ENCODE results near the gene SULT1A1.
"Not testable (repeated sequence)": the region's sequence is repeated elsewhere in the genome, so short reads cannot be mapped to it uniquely, and the experiment has no call there.

The SULT1A1 gene

GRCh38 chr16:28567292-28567691 lies 42.6 kb downstream of the SULT1A1 start:
- H3K27me3 ChIP-seq (ENCODE audit: insufficient read depth, poor library complexity, severe bottlenecking) = no peaks in the 10 kb centered on the region
- TF ChIP-seq GABPA (IDR thresholded peaks at IDR 0.05; ENCODE audit: low read depth) (no peak), SPI1 (IDR thresholded peaks at IDR 0.05; ENCODE audit: borderline replicate concordance, low read depth) (no peak), POLR2AphosphoS5 (IDR thresholded peaks at IDR 0.05; ENCODE audit: low read depth) (no peak)
- TF ChIP-seq, protein P1, sequence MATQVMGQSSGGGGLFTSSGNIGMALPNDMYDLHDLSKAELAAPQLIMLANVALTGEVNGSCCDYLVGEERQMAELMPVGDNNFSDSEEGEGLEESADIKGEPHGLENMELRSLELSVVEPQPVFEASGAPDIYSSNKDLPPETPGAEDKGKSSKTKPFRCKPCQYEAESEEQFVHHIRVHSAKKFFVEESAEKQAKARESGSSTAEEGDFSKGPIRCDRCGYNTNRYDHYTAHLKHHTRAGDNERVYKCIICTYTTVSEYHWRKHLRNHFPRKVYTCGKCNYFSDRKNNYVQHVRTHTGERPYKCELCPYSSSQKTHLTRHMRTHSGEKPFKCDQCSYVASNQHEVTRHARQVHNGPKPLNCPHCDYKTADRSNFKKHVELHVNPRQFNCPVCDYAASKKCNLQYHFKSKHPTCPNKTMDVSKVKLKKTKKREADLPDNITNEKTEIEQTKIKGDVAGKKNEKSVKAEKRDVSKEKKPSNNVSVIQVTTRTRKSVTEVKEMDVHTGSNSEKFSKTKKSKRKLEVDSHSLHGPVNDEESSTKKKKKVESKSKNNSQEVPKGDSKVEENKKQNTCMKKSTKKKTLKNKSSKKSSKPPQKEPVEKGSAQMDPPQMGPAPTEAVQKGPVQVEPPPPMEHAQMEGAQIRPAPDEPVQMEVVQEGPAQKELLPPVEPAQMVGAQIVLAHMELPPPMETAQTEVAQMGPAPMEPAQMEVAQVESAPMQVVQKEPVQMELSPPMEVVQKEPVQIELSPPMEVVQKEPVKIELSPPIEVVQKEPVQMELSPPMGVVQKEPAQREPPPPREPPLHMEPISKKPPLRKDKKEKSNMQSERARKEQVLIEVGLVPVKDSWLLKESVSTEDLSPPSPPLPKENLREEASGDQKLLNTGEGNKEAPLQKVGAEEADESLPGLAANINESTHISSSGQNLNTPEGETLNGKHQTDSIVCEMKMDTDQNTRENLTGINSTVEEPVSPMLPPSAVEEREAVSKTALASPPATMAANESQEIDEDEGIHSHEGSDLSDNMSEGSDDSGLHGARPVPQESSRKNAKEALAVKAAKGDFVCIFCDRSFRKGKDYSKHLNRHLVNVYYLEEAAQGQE (IDR thresholded peaks at IDR 0.05; ENCODE audit: insufficient replicate concordance, low read depth) = no peak
- TF ChIP-seq, protein P2, sequence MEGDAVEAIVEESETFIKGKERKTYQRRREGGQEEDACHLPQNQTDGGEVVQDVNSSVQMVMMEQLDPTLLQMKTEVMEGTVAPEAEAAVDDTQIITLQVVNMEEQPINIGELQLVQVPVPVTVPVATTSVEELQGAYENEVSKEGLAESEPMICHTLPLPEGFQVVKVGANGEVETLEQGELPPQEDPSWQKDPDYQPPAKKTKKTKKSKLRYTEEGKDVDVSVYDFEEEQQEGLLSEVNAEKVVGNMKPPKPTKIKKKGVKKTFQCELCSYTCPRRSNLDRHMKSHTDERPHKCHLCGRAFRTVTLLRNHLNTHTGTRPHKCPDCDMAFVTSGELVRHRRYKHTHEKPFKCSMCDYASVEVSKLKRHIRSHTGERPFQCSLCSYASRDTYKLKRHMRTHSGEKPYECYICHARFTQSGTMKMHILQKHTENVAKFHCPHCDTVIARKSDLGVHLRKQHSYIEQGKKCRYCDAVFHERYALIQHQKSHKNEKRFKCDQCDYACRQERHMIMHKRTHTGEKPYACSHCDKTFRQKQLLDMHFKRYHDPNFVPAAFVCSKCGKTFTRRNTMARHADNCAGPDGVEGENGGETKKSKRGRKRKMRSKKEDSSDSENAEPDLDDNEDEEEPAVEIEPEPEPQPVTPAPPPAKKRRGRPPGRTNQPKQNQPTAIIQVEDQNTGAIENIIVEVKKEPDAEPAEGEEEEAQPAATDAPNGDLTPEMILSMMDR (IDR thresholded peaks at IDR 0.05; ENCODE audit: insufficient read depth, low read length) = no peak
- no peak for DNase-seq (ENCODE audit: low read depth in 1 of 2, low spot score in 1 of 2)
- H3K27ac ChIP-seq (replicated peaks) = no peak overlapping the region
- no peak overlapping the region for H3K4me3 ChIP-seq (replicated peaks; ENCODE audit: insufficient read depth, low read length)

GRCh38 chr16:28566233-28566925 lies 43.5 kb downstream of the SULT1A1 start:
- H3K27ac ChIP-seq (replicated peaks); DNase-seq (ENCODE audit: low read depth in 1 of 2, low spot score in 1 of 2); H3K27me3 ChIP-seq (ENCODE audit: insufficient read depth, poor library complexity, severe bottlenecking); H3K4me3 ChIP-seq (replicated peaks; ENCODE audit: insufficient read depth, low read length): not testable (repeated sequence)

- no peak for DNase-seq (ENCODE audit: low read depth in 1 of 2, low spot score in 1 of 2)
- H3K27me3 ChIP-seq (ENCODE audit: insufficient read depth, poor library complexity, severe bottlenecking) = no peaks in the 10 kb centered on the region
- TF ChIP-seq GABPA (IDR thresholded peaks at IDR 0.05; ENCODE audit: low read depth) (no peak), POLR2AphosphoS5 (IDR thresholded peaks at IDR 0.05; ENCODE audit: low read depth) (no peak), SPI1 (IDR thresholded peaks at IDR 0.05; ENCODE audit: borderline replicate concordance, low read depth) (no peak)
- TF ChIP-seq, protein P2 (IDR thresholded peaks at IDR 0.05; ENCODE audit: insufficient read depth, low read length) = no peak
- TF ChIP-seq, protein P1 (IDR thresholded peaks at IDR 0.05; ENCODE audit: insufficient replicate concordance, low read depth) = no peak
These were observed 46.6 kb downstream of the SULT1A1 start for GRCh38 chr16:28563218-28563617.

GRCh38 chr16:28562199-28562598 lies 47.6 kb downstream of the SULT1A1 start:
- Histone ChIP-seq H3K27me3 (ENCODE audit: insufficient read depth, poor library complexity, severe bottlenecking) (no peaks in the 10 kb centered on the region), H3K4me3 (replicated peaks; ENCODE audit: insufficient read depth, low read length) (no peak overlapping the region), H3K27ac (replicated peaks) (no peak overlapping the region)
- TF ChIP-seq SPI1 (IDR thresholded peaks at IDR 0.05; ENCODE audit: borderline replicate concordance, low read depth) (no peak), POLR2AphosphoS5 (IDR thresholded peaks at IDR 0.05; ENCODE audit: low read depth) (no peak), GABPA (IDR thresholded peaks at IDR 0.05; ENCODE audit: low read depth) (no peak)
- TF ChIP-seq, protein P2 (IDR thresholded peaks at IDR 0.05; ENCODE audit: insufficient read depth, low read length) = no peak
- TF ChIP-seq, protein P1 (IDR thresholded peaks at IDR 0.05; ENCODE audit: insufficient replicate concordance, low read depth) = no peak
- DNase-seq (ENCODE audit: low read depth in 1 of 2, low spot score in 1 of 2) = no peak

More at GRCh38 chr16:28563218-28563617, 46.6 kb downstream of the SULT1A1 start:
- H3K4me3 ChIP-seq (replicated peaks; ENCODE audit: insufficient read depth, low read length) = no peak overlapping the region
- no peak overlapping the region for H3K27ac ChIP-seq (replicated peaks)

All from HL-60 (cell line).